NB4 (cell line): Measurements from ENCODE around the gene INAVA.
"Not testable (repeated sequence)": the region's sequence is repeated elsewhere in the genome, so short reads cannot be mapped to it uniquely, and the experiment has no call there.

Experiments
- POLR2A ChIP-seq: IDR thresholded peaks from 2 replicates; pipeline ENCODE4 v1.6.1; 2011; ENCODE audit warnings: mild to moderate bottlenecking; ENCODE audit not compliant: insufficient read length; ENCODE audit errors: extremely low read depth
- TF ChIP-seq, protein P1 (sequence below): IDR thresholded peaks from 2 replicates; pipeline ENCODE4 v1.6.1; 2011; ENCODE audit warnings: low read depth, low read length
- TF ChIP-seq, protein P2 (sequence below): IDR thresholded peaks from one replicate; pipeline ENCODE4 v1.5.1; 2012; ENCODE audit warnings: low read depth, low read length

DNA sequence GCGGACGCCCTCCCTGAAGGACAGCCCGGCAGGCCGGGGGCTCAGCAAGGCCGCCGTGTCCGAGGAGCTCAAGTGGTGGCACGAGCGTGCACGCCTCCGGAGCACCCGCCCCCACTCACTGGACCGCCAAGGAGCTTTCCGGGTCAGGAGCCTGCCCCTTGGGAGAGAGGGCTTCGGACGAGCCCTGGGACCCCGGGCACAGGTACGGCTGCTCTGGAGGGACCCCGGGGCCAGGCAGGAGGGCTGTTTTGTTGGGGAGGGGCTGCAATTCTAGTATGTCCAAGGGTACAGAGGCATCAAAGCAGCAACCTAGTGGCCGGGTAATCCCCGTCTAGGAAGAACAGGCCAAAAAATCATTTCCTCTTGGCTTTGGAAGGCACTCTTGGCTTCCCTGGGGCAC is 17.2 kb downstream of the INAVA start:
- TF ChIP-seq POLR2A, result not testable (repeated sequence)
- TF ChIP-seq, protein P1, sequence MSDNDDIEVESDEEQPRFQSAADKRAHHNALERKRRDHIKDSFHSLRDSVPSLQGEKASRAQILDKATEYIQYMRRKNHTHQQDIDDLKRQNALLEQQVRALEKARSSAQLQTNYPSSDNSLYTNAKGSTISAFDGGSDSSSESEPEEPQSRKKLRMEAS, result not testable (repeated sequence)
- TF ChIP-seq, protein P2, sequence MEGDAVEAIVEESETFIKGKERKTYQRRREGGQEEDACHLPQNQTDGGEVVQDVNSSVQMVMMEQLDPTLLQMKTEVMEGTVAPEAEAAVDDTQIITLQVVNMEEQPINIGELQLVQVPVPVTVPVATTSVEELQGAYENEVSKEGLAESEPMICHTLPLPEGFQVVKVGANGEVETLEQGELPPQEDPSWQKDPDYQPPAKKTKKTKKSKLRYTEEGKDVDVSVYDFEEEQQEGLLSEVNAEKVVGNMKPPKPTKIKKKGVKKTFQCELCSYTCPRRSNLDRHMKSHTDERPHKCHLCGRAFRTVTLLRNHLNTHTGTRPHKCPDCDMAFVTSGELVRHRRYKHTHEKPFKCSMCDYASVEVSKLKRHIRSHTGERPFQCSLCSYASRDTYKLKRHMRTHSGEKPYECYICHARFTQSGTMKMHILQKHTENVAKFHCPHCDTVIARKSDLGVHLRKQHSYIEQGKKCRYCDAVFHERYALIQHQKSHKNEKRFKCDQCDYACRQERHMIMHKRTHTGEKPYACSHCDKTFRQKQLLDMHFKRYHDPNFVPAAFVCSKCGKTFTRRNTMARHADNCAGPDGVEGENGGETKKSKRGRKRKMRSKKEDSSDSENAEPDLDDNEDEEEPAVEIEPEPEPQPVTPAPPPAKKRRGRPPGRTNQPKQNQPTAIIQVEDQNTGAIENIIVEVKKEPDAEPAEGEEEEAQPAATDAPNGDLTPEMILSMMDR, result not testable (repeated sequence)
